Type B pancreatic cell (in vitro differentiated cells): ENCODE measurements around the gene IFT27. TPM values are rescaled to one million over a fixed set of nuclear protein-coding genes. Genes with fewer than 3 reads are reported as not detected.

ENCODE experiments used
- DNase-seq: peaks from one replicate; pipeline ENCODE4 v3.0.0; 2021; ENCODE audit warnings: mixed read lengths; ENCODE audit not compliant: unreplicated experiment; ENCODE audit errors: extremely low spot score
- H3K27ac Mint-ChIP-seq: 2 replicates; pipeline ENCODE4 v1.8.0; 2021; ENCODE audit warnings: mild to moderate bottlenecking, mixed read lengths
- H3K27me3 Mint-ChIP-seq: 2 replicates; pipeline ENCODE4 v1.8.0; 2021; ENCODE audit warnings: mixed read lengths
- H3K36me3 Mint-ChIP-seq: 2 replicates; pipeline ENCODE4 v1.8.0; 2021; ENCODE audit warnings: mixed read lengths
- H3K4me1 Mint-ChIP-seq: one replicate; pipeline ENCODE4 v1.8.0; 2021; ENCODE audit warnings: mixed read lengths; ENCODE audit not compliant: unreplicated experiment
- H3K4me3 Mint-ChIP-seq: 2 replicates; pipeline ENCODE4 v1.8.0; 2021; ENCODE audit warnings: mild to moderate bottlenecking, mixed read lengths
- H3K9me3 Mint-ChIP-seq: 2 replicates; pipeline ENCODE4 v1.8.0; 2021; ENCODE audit warnings: mixed read lengths
- total RNA-seq: library from RNA; stranded (reverse); gene quantifications from 2 replicates; pipeline ENCODE4 v1.2.1, GENCODE V29; 2021; ENCODE audit warnings: low replicate concordance
- TF ChIP-seq, protein P1 (sequence below): fragments of 200-600 bp; sonication (generic); conservative IDR thresholded peaks from 2 replicates; pipeline ENCODE4 v1.5.0; 2021; ENCODE audit warnings: antibody characterized with exemption, mild to moderate bottlenecking

The IFT27 gene
- total RNA-seq, 1 donor from 2014 or later, result 46.6 TPM

DNA sequence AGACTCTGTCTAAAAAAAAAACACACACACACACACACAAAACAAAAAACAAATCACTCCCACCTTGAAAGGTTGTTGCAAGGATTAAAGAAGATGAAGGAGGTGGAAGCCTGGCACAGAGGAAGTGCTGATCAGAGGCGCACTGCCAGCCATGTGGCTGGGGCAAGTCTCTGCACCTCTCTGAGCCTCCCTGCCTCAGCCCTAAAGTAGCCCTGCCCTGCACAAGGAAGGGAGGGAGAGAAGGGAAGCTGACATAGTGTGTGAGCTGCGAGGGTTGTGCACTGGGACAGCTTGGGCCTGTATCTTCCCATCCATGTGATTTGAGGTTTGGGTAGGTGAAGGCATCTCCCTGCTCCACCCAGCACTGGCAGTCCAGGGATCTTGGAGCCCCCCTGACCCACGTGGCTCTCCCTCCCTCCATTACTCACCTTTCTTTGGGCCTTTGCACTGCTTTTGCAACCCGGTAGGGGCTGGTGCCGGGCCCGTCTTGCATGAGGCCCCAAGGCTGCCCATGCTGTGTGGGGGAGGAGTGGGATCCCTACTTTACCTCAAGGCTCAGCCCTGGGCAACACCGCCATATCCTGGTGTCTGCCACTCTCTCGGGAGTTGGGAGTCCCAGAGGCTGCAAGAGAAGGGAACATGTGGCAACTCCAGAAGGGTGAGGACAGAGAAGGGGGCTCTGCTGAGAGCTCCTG is 30.5 kb downstream of the IFT27 start:
- Mint-ChIP-seq H3K9me3 (no peaks in the 10 kb centered on the region), H3K27me3 (peaks cover 25% of the 10 kb centered on the region), H3K27ac (no peak overlapping the region), H3K36me3 (no peaks in the 10 kb centered on the region), H3K4me1 (no peaks in the 10 kb centered on the region), H3K4me3 (no peak overlapping the region)
- no peak for DNase-seq
- TF ChIP-seq, protein P1, sequence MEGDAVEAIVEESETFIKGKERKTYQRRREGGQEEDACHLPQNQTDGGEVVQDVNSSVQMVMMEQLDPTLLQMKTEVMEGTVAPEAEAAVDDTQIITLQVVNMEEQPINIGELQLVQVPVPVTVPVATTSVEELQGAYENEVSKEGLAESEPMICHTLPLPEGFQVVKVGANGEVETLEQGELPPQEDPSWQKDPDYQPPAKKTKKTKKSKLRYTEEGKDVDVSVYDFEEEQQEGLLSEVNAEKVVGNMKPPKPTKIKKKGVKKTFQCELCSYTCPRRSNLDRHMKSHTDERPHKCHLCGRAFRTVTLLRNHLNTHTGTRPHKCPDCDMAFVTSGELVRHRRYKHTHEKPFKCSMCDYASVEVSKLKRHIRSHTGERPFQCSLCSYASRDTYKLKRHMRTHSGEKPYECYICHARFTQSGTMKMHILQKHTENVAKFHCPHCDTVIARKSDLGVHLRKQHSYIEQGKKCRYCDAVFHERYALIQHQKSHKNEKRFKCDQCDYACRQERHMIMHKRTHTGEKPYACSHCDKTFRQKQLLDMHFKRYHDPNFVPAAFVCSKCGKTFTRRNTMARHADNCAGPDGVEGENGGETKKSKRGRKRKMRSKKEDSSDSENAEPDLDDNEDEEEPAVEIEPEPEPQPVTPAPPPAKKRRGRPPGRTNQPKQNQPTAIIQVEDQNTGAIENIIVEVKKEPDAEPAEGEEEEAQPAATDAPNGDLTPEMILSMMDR, result no peak

DNA sequence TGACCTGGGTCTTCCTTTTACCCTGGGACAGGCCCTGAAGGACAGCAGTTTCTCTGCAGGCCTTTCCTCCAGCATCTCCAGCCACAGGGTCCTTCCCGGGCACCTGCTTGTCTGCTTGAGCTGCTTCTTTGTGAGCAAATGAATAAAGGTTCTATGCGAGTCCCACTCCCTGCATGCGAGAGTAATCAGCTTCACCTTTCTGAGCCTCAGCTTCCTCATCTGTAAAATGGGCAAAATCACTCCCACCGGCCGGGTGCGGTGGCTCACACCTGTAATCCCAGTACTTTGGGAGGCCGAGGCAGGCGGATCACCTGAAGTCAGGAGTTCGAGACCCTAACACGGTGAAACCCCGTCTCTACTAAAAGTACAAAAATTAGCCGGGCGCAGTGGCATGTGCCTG is 31.1 kb downstream of the IFT27 start:
- Mint-ChIP-seq H3K4me3 (no peak overlapping the region), H3K9me3 (no peaks in the 10 kb centered on the region), H3K27ac (no peak overlapping the region), H3K36me3 (no peaks in the 10 kb centered on the region), H3K27me3 (peaks cover 29% of the 10 kb centered on the region), H3K4me1 (no peaks in the 10 kb centered on the region)
- DNase-seq, result no peak
- TF ChIP-seq, protein P1, result no peak

DNA sequence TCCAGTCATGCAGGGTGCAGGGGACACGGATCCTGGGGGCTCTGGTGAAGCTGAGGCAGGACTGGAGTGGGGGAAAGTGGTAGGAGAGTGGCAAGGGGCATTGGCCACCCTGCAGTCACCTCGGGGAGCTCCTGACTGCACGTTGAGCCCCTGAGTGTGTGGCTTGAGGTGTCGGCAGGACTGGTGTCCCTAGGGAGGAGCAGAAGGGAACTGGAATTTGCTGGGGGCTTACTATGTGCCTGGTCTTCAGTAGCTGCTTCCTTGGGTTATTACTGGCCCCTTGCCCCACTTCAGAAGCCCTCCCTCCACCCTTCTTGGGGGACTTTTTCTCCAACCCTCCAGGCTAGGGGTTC is 31.5 kb downstream of the IFT27 start:
- Mint-ChIP-seq H3K27ac (no peak overlapping the region), H3K4me3 (no peak overlapping the region), H3K9me3 (no peaks in the 10 kb centered on the region), H3K4me1 (no peaks in the 10 kb centered on the region), H3K27me3 (peaks cover 29% of the 10 kb centered on the region), H3K36me3 (no peaks in the 10 kb centered on the region)
- TF ChIP-seq, protein P1, result no peak
- no peak for DNase-seq

DNA sequence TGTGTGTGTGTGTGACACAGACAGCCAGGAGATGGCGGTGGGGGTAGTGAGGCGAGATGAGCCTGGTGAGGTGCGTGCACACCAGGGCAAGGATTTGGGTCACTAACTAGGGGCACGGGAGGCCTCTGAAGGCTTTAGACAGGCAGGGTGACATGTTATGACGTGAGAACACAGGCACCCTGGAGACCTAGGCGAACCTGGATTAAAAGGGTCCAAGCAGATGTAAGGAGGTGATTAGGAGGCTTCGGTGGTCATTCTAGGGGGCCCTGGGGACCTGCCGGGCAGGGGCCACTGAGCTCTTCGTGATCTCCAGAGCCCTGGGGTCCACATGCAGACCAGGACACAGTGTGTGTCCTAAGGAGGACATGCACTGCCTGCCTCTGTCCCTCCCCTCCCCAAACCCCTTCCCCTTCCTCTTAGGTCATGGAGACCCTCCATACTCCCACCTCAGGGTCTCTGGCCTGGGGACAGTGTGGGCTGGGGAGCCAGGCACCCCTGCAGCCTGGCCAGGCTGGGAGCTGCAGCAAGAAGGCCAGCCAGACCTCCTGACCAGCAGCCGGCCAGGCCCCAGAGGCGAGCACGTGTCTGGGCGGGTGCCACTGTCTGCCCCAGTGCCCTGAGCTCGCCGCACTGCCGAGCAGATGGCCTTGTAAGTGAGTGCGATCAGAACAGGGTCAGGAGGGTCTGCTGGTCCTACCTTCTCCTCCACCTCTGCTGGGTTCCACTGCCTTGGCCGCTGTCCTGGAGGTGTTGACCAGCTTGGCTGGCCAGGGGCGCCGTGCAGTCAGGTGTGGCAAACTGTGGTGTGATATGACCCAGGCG is 32.1 kb downstream of the IFT27 start:
- Mint-ChIP-seq H3K9me3 (no peaks in the 10 kb centered on the region), H3K36me3 (no peaks in the 10 kb centered on the region), H3K4me3 (no peak overlapping the region), H3K4me1 (no peaks in the 10 kb centered on the region), H3K27me3 (peaks cover 32% of the 10 kb centered on the region), H3K27ac (no peak overlapping the region)
- TF ChIP-seq, protein P1, result no peak
- peak; percentile 63 for DNase-seq

DNA sequence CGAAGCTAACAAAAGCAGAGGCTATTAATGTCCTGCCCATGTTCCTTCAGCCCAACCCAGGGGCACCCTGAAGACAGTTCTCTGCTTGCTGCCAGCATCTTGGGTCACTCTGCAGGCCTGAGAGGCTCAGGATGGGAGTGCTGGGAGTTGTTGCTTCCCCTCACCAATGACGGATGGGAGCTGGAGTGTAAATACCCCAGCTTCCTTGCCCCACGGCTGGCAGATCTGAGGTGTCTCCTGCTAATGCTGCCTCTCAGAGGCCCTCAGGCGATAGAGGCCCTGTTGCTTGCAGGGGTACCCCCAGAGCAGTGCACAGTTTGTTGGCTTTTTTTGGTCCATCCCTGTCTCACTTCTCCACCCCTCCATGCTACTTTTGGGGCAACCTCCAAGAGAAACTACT is 32.9 kb downstream of the IFT27 start:
- peaks cover 37% of the 10 kb centered on the region for H3K27me3 Mint-ChIP-seq
- DNase-seq, result peak; percentile 43

More for the DNA sequence above, 32.9 kb downstream of the IFT27 start:
- no peaks in the 10 kb centered on the region for H3K36me3 Mint-ChIP-seq
- H3K4me3 Mint-ChIP-seq, result no peak overlapping the region
- H3K4me1 Mint-ChIP-seq, result no peaks in the 10 kb centered on the region
- TF ChIP-seq, protein P1, result no peak
- no peak overlapping the region for H3K27ac Mint-ChIP-seq
- no peaks in the 10 kb centered on the region for H3K9me3 Mint-ChIP-seq
